Urinary bladder (tissue), 4 donors: ENCODE results near the gene PREB. TPM values are rescaled to one million over a fixed set of nuclear protein-coding genes. Genes with fewer than 3 reads are reported as not detected.
"Not testable (repeated sequence)": the region's sequence is repeated elsewhere in the genome, so short reads cannot be mapped to it uniquely, and the experiment has no call there.

ENCODE experiments used
- DNase-seq: peaks from one replicate; pipeline ENCODE4 v3.0.0-alpha.2; 2015; ENCODE audit errors: extremely low spot score
- H3K27ac ChIP-seq: one replicate; pipeline ENCODE4 v1.5.1; 2013; ENCODE audit warnings: low read depth, mild to moderate bottlenecking, moderate library complexity
- H3K36me3 ChIP-seq: one replicate; pipeline ENCODE4 v1.6.1; 2013; ENCODE audit warnings: mild to moderate bottlenecking, moderate library complexity; ENCODE audit not compliant: insufficient read depth
- H3K4me1 ChIP-seq: one replicate; pipeline ENCODE4 v1.6.1; 2013; ENCODE audit warnings: mild to moderate bottlenecking, moderate library complexity; ENCODE audit not compliant: insufficient read depth
- H3K4me3 ChIP-seq: one replicate; pipeline ENCODE4 v1.5.1; 2013; ENCODE audit warnings: low read depth, low read length
- WGBS: extraction: QIAGEN DNeasy Blood & Tissue Kit; methylation state at CpG from one replicate; pipeline ENCODE4 v1.1.7; 2013; 5-methylcytosine and 5-hydroxymethylcytosine counted together
- polyA plus RNA-seq: library from polyadenylated mRNA; stranded (reverse); fragments of 200-250 nt; gene quantifications from one replicate; pipeline ENCODE4 v1.2.3, GENCODE V29; 2013
- total RNA-seq: library from RNA; depleted of rRNA; stranded (reverse); fragments of >200 nt; gene quantifications from one replicate; pipeline ENCODE4 v1.2.3, GENCODE V29; 2014
- donor health status: healthy with polysubstance abuse.
- donor health status: healthy.

PREB gene
- total and polyA plus RNA-seq, 2 donors, result 20.5 to 49.1 TPM

- H3K4me1 ChIP-seq, result no peaks in the 10 kb centered on the region
- no peak overlapping the region for H3K27ac ChIP-seq
- no peak for DNase-seq
- H3K36me3 ChIP-seq, result peaks cover 5% of the 10 kb centered on the region
- no peak overlapping the region for H3K4me3 ChIP-seq
- WGBS, result 86% methylated on average over 9 of the region's 9 CpGs
Measured at GRCh38 chr2:27127883-27128667, 6.4 kb downstream of the PREB start.

- Histone ChIP-seq H3K27ac (no peak overlapping the region), H3K4me3 (no peak overlapping the region), H3K4me1 (no peaks in the 10 kb centered on the region), H3K36me3 (peaks cover 5% of the 10 kb centered on the region)
- DNase-seq, result no peak
- WGBS, result 61% methylated on average over 5 of the region's 5 CpGs
Measured at GRCh38 chr2:27126252-27126710, 8.2 kb downstream of the PREB start.

DNA sequence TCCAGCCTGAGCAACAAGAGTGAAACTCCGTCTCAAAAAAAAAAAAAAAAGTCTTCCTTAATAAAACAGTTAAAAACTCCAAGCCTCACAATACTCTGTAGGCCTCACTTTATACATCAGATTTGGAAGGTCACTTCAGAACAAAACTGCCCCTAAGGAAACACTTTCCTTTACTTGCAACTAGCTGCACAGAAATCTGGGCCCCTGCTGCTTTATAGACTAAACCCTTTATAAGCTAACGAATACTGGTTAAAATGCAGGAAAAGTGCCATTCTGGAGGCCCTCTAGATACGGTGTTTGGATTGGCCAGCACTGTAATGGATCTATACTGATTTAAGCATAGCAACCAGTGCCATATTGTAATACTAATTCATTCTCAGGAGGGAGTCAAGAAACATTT lies 9.3 kb downstream of the PREB start:
- Histone ChIP-seq H3K4me3 (no peak overlapping the region), H3K4me1 (no peaks in the 10 kb centered on the region), H3K27ac (no peak overlapping the region), H3K36me3 (peaks cover under 1% of the 10 kb centered on the region)
- 85% methylated on average over 3 of the region's 3 CpGs for WGBS
- DNase-seq, result no peak

- Histone ChIP-seq H3K4me3 (peak within 1 kb of the TSS; percentile 48), H3K36me3 (no peaks in the 10 kb centered on the region), H3K27ac (peak within 1 kb of the TSS; percentile 3), H3K4me1 (no peaks in the 10 kb centered on the region)
- 7% methylated on average over 47 of the region's 47 CpGs for WGBS
- DNase-seq, result no peak
Measured at GRCh38 chr2:27123302-27124150, 10.9 kb downstream of the PREB start, which contains the start of gene ABHD1. ABHD1 (plus strand) TSS chr2:27123815; CDS start chr2:27123949, 134 bp downstream.

- Histone ChIP-seq H3K4me1 (no peaks in the 10 kb centered on the region), H3K36me3 (no peaks in the 10 kb centered on the region), H3K27ac (no peak overlapping the region), H3K4me3 (no peak overlapping the region)
- WGBS, result 84% methylated on average over 7 of the region's 7 CpGs
- DNase-seq, result no peak
Measured at GRCh38 chr2:27122791-27123190, 11.6 kb downstream of the PREB start.

DNA sequence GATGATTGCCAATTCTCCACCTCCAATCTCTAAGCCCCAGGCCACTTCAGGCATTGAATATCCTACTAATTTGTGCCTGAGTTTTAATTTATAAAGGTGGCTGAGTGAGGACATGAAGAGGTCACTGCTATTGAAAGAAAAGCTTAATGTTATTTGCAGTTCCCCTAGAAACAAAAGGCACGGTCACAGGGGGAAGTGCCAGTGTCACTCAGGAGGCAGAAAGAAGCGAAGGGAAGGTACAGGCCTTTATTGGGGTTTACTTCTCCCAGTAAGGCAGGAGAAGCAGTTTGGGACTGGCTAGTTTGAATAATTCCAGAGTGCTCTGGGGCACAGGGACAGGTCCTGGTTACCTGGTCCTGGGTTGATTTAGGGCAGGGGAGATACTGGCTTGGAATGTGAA lies 12.5 kb downstream of the PREB start:
- no peak overlapping the region for H3K4me3 ChIP-seq
- no peak for DNase-seq
- no peaks in the 10 kb centered on the region for H3K36me3 ChIP-seq
- H3K4me1 ChIP-seq, result no peaks in the 10 kb centered on the region
- 75% methylated on average over 2 of the region's 2 CpGs for WGBS
- H3K27ac ChIP-seq, result no peak overlapping the region

DNA sequence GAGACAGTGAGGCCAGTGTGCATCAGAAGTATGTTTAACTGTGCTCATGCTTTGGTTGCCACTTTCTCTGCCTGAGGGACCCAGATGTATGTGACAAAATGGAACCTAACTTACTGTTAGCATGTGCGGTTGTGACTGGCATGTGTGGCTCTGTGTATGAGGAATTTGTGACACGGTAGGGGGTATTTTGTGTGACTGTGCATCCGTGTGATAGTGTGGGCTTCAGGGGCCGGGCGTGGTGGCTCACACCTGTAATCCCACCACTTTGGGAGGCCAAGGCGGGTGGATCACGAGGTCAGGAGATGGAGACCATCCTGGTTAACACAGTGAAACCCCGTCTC lies 15.1 kb downstream of the PREB start:
- not testable (repeated sequence) for H3K27ac ChIP-seq, H3K4me3 ChIP-seq, DNase-seq, H3K4me1 ChIP-seq, H3K36me3 ChIP-seq
- WGBS, result 83% methylated on average over 8 of the region's 8 CpGs

GRCh38 chr2:27118525-27119329 lies 15.7 kb downstream of the PREB start, which contains the start of gene CGREF1:
CGREF1 (minus strand) TSS chr2:27119128; CDS start chr2:27104366, 14,762 bp downstream.
- Histone ChIP-seq H3K36me3 (no peaks in the 10 kb centered on the region), H3K4me3 (peak within 1 kb of the TSS; percentile 40), H3K27ac (no peak within 1 kb of the TSS), H3K4me1 (no peaks in the 10 kb centered on the region)
- DNase-seq, result no peak
- WGBS, result 4% methylated on average over 84 of the region's 84 CpGs

DNA sequence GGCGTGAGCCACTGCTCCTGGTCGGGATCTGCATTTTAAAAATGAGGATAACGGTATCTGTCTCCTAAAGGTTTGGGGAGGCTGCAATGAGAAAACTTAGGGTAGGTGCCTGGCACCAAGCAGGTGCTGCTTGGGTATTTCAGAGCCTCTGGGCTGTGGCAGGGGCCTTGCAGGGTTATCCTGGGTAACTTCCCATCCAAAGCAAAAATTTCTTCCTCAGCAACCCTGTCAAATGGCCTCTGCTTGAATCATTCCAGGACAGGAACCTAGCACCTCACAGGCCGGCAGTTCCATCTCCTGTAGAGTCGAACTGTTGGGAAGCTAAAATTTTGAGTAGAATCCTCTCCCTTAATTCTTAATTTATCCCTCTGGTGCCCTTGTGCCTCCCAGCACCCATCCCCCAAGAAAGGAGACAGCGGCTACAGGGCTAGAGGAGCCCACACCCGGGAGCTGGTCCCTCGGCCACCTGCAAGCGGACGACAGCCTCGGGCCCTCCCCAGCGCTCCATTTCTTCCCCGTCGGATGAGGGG lies 16.4 kb downstream of the PREB start:
- H3K36me3 ChIP-seq, result no peaks in the 10 kb centered on the region
- H3K27ac ChIP-seq, result no peak overlapping the region
- no peaks in the 10 kb centered on the region for H3K4me1 ChIP-seq
- 23% methylated on average over 14 of the region's 14 CpGs for WGBS
- H3K4me3 ChIP-seq, result peak overlapping the region; percentile 40
- DNase-seq, result no peak

GRCh38 chr2:27115519-27115918 lies 18.9 kb downstream of the PREB start:
- DNase-seq, result no peak
- Histone ChIP-seq H3K4me1 (no peaks in the 10 kb centered on the region), H3K36me3 (no peaks in the 10 kb centered on the region), H3K4me3 (no peak overlapping the region), H3K27ac (no peak overlapping the region)
- 61% methylated on average over 2 of the region's 2 CpGs for WGBS

DNA sequence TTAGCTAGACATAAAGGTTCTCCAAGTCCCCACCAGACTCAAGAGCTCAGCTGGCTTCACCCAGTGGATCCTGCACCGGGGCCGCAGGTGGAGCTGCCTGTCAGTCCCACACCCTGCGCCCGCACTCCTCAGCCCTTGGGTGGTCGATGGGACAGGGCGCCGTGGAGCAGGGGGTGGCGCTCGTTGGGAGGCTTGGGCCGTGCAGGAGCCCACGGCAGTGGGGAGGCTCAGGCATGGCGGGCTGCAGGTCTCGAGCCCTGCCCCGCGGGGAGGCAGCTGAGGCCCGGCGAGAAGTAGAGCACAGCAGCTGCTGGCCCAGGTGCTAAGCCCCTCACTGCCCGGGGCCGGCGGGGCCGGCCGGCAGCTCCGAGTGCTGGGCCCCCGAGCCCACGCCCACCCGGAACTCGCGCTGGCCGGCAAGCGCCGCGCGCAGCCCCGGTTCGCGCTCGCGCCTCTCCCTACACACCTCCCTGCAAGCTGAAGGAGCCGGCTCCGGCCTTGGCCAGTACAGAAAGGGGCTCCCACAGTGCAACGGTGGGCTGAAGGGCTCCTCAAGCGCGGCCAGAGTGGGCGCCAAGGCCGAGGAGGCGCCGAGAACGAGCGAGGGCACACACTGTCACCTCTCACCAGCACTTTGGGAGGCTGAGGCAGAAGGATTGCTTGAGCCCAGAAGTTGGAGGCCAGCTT lies 22.9 kb downstream of the PREB start:
- not testable (repeated sequence) for DNase-seq, H3K4me1 ChIP-seq, H3K36me3 ChIP-seq, H3K27ac ChIP-seq, H3K4me3 ChIP-seq
- 93% methylated on average over 49 of the region's 49 CpGs for WGBS

GRCh38 chr2:27110603-27111352 lies 23.7 kb downstream of the PREB start:
- not testable (repeated sequence) for H3K4me3 ChIP-seq, DNase-seq, H3K36me3 ChIP-seq, H3K27ac ChIP-seq, H3K4me1 ChIP-seq
- WGBS, result 72% methylated on average over 24 of the region's 24 CpGs
